GM10266 (cell line): ENCODE measurements around the gene FXYD3.

Experiments
- DNase-seq: peaks from one replicate; pipeline ENCODE4 v3.0.0; 2012; ENCODE audit errors: extremely low spot score
- CTCF ChIP-seq: IDR thresholded peaks from 2 replicates; pipeline ENCODE4 v1.5.1; 2012; ENCODE audit warnings: mild to moderate bottlenecking, low read depth; ENCODE audit not compliant: control insufficient read depth, insufficient read depth; ENCODE audit errors: missing control alignments

Gene FXYD3

GRCh38 chr19:35160629-35161433 is 45.2 kb downstream of the FXYD3 start:
- TF ChIP-seq CTCF, result no peak

GRCh38 chr19:35161434-35161743 is 45.8 kb downstream of the FXYD3 start:
- no peak for TF ChIP-seq CTCF
- DNase-seq, result no peak

More at GRCh38 chr19:35160629-35161433, 45.2 kb downstream of the FXYD3 start:
- no peak for DNase-seq

DNA sequence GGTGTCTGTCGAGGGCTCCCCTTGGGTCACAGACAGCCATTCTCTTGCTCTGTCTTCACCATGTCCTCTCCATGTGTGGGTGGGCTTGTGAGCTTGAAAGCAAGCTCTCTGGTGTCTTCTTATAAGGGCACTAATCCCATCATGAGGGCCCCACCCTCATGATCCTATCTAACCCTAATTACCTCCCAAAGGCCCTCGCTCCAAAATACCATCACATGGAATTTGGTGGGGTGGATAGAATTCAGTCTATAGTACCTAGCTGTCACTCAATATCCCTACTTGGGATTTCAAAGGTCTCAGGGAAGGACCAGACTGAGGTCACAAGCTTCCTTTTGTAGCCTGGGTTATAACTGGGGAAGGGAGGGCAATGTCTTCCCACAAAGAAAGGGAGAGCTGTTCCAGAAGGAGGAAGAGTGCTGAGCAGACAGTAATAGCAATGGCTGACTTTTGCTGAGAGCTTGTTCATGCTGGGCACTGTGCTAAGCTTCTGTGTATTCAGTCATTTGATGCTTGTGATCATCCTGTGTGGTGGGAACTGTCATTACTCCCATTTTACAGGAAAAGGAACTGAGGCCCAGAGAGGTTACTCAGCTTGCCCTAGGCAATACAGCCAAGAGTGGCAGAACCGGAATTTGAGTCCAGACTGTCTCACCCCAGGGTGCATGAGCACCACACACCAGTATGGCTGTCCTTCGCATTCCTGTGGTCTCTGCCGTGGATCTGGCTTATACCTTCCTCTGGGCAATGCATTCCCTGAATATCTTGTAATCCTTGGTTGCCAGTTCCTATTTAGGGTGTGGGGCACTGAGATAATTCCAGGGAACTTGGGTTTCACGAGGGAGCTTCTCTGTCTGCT is 47.1 kb downstream of the FXYD3 start:
- DNase-seq, result no peak
- TF ChIP-seq CTCF, result no peak

- no peak for DNase-seq
- TF ChIP-seq CTCF, result no peak
Observed at GRCh38 chr19:35164418-35164817, 48.8 kb downstream of the FXYD3 start.

DNA sequence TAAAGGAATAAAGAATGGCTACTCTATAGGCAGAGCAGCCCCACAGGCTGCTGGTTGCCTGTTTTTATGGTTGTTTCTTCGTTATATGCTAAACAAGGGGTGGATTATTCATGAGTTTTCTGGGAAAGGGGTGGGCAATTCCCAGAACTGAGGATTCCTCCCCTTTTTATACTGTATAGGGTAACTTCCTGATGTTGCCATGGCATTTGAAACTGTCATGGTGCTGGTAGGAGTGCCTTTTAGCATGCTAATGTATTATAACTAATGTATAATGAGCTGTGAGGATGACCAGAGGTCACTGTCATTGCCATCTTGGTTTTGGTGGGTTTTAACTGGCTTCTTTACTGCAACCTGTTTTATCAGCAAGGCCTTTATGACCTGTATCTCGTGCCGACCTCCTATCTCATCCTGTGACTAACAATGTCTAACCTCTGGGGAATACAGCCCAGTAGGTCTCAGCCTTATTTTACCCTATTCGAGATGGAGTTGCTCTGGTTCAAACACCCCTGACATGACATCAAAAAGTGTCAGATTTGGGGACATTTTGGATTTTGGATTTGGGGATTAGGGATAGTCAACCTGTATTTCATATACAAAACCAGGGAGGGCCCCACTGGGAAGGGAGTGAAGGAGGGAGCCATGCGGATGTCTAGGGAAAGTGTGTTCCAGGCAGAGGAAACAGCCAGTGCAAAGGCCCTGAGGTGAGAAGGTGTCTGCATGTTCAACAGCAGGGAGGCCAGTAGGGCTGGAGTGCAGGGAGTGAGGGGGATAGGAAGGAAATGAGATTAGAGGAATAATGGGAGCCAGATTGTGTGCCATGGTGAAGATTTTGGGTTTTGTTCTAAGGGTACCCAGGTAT is 49.8 kb downstream of the FXYD3 start:
- no peak for TF ChIP-seq CTCF
- DNase-seq, result no peak

- no peak for TF ChIP-seq CTCF
- DNase-seq, result no peak
Observed at GRCh38 chr19:35166100-35167063, 50.8 kb downstream of the FXYD3 start.
